ENCODE data around the gene CRB2.

DNA sequence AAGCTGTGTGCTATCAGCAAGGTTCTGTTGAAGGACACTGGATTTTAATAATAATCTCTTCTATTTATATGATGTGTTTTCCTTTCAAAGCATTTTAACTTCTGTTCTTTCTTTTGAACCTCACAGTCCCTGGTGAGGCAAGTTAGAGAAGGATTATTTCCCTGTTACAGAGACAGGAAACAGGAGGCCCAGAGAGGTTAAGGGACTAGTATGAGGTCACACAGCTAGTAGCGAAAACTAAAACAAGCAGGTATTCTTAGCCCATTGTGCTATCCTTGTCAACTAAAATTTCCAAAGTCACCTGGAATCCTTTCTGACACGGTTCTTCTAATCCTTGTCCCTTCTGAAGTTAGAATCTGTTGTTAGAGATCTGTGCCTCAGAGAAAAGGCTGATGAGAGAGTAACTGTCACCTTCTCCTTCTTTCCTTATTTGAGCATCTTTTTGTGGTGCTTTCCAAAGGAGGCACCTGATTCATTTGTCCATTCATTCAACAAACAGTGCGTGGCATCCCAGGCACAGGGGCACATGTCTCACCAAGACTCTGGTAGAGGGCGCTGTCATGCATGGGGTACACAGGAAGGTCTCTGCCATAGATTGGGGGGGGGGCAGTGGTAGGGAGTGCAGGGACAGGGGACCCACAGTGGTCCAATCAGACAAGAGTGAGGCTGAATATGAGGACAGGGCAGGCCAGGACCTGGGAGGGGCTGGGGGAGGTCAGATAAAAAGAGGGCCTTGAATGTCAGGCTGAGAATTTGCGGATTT, 61.5 kb downstream of the CRB2 start:
- no peak for TF ChIP-seq EZH2phosphoT487 (IDR thresholded peaks at IDR 0.05; ENCODE audit: borderline replicate concordance, low read length)
- TF ChIP-seq, protein P1, sequence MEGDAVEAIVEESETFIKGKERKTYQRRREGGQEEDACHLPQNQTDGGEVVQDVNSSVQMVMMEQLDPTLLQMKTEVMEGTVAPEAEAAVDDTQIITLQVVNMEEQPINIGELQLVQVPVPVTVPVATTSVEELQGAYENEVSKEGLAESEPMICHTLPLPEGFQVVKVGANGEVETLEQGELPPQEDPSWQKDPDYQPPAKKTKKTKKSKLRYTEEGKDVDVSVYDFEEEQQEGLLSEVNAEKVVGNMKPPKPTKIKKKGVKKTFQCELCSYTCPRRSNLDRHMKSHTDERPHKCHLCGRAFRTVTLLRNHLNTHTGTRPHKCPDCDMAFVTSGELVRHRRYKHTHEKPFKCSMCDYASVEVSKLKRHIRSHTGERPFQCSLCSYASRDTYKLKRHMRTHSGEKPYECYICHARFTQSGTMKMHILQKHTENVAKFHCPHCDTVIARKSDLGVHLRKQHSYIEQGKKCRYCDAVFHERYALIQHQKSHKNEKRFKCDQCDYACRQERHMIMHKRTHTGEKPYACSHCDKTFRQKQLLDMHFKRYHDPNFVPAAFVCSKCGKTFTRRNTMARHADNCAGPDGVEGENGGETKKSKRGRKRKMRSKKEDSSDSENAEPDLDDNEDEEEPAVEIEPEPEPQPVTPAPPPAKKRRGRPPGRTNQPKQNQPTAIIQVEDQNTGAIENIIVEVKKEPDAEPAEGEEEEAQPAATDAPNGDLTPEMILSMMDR (IDR thresholded peaks at IDR 0.05; ENCODE audit: low read depth, low read length, poor library complexity, severe bottlenecking): peak; percentile 43
